Endothelial cell of umbilical vein (primary cell): Measurements from ENCODE around the gene LOXL1. TPM values are rescaled to one million over a fixed set of nuclear protein-coding genes. Genes with fewer than 3 reads are reported as not detected.

ENCODE experiments used
- BruUV-seq: library from RNA; stranded (reverse); fragments of 400-500 nt; replicated peaks from 2 replicates; lab custom pipeline; 2021; lab: Mats Ljungman, UMichigan
- CTCF ChIA-PET: fragments of 300-600, 350-600 bp; sonication (Branson Sonifier 250); formaldehyde crosslinking; loops from one replicate; lab custom pipeline; 2021; ENCODE audit warnings: antibody characterized with exemption, inconsistent platforms; lab: Charles Lee
- POLR2A ChIA-PET: fragments of 300-600, 350-600 bp; sonication (Branson Sonifier 250); formaldehyde crosslinking; loops from one replicate; lab custom pipeline; 2021; ENCODE audit warnings: antibody characterized with exemption, inconsistent platforms; lab: Charles Lee
- DNase-seq: peaks from one replicate; pipeline ENCODE4 v3.0.0-alpha.2; 2011; ENCODE audit warnings: low read depth, low spot score
- FAIRE-seq: peaks from 2 replicates; lab custom pipeline; 2011; peaks lifted over from hg19 to GRCh38; lab: Jason Lieb, UNC
- H2AFZ ChIP-seq: 2 replicates; pipeline ENCODE4 v1.6.0; 2012; ENCODE audit warnings: low read depth, low read length, control low read depth, inconsistent platforms
- H3K27ac ChIP-seq: 2 replicates; pipeline ENCODE4 v1.5.1; 2011; ENCODE audit warnings: low read depth, mild to moderate bottlenecking, control low read depth, low read length, moderate library complexity; ENCODE audit not compliant: insufficient read depth
- H3K27me3 ChIP-seq, 2 experiments: 2 replicates each; pipeline versions ENCODE4 v1.6.0 to v1.6.1; 2011; ENCODE audit warnings: low read length in 2 of 2, mixed read lengths in 1 of 2; ENCODE audit not compliant: control insufficient read depth in 2 of 2, insufficient read depth in 2 of 2
- H3K36me3 ChIP-seq, 2 experiments: 2 replicates in 1 of 2; 3 replicates in 1 of 2; pipeline ENCODE4 v1.5.1; 2011; ENCODE audit warnings: low read length in 2 of 2, mild to moderate bottlenecking in 1 of 2, moderate library complexity in 1 of 2; ENCODE audit not compliant: control insufficient read depth in 2 of 2, insufficient read depth in 2 of 2; ENCODE audit errors: extremely low read depth in 1 of 2
- H3K4me1 ChIP-seq: 3 replicates; pipeline ENCODE4 v1.5.1; 2011; ENCODE audit warnings: mild to moderate bottlenecking, low read length; ENCODE audit not compliant: control insufficient read depth, insufficient read depth; ENCODE audit errors: extremely low read depth
- H3K4me2 ChIP-seq: 2 replicates; pipeline ENCODE4 v1.6.1; 2011; ENCODE audit warnings: low read length, control low read depth, mixed read lengths; ENCODE audit not compliant: insufficient read depth
- H3K4me3 ChIP-seq, 3 experiments: fragments of 200-600 bp in 1 of 3; sonication (generic), shearing (Covaris generic) in 1 of 3; replicated peaks in 1 of 3; 2 replicates each; pipeline ENCODE4 v1.5.1; 2011 to 2016; ENCODE audit warnings: control low read depth in 3 of 3, low read length in 3 of 3, mild to moderate bottlenecking in 2 of 3, inconsistent platforms in 1 of 3, low read depth in 1 of 3, moderate library complexity in 1 of 3; ENCODE audit not compliant: insufficient read depth in 1 of 3
- H3K79me2 ChIP-seq: 2 replicates; pipeline ENCODE4 v1.6.0; 2012; ENCODE audit warnings: low read length, inconsistent platforms; ENCODE audit not compliant: control insufficient read depth, insufficient read depth
- H3K9ac ChIP-seq: replicated peaks from 2 replicates; pipeline ENCODE3; 2011; ENCODE audit warnings: low read length, control low read depth; ENCODE audit not compliant: insufficient read depth; ENCODE audit errors: extremely low read depth
- H3K9me1 ChIP-seq: replicated peaks from 3 replicates; pipeline ENCODE4 v1.6.0; 2011; ENCODE audit warnings: mild to moderate bottlenecking, low read length; ENCODE audit not compliant: control insufficient read depth, insufficient read depth; ENCODE audit errors: extremely low read depth
- H3K9me3 ChIP-seq: replicated peaks from 2 replicates; pipeline ENCODE4 v1.5.1; 2012; ENCODE audit warnings: low read length, inconsistent platforms; ENCODE audit not compliant: control insufficient read depth, insufficient read depth
- H4K20me1 ChIP-seq: replicated peaks from 2 replicates; pipeline ENCODE3; 2011; ENCODE audit warnings: mild to moderate bottlenecking, low read length; ENCODE audit not compliant: control insufficient read depth, insufficient read depth; ENCODE audit errors: extremely low read depth
- CTCF ChIP-seq, 2 donors: IDR thresholded peaks; 1 replicate in 1 of 2; 2 replicates in 1 of 2; pipeline ENCODE4 v1.5.1; 2011; ENCODE audit warnings: low read length in 2 of 2, mild to moderate bottlenecking in 2 of 2, moderate library complexity in 2 of 2, control low read depth in 1 of 2, inconsistent platforms in 1 of 2, low read depth in 1 of 2; ENCODE audit not compliant: insufficient read depth in 1 of 2; ENCODE audit errors: extremely low read depth in 1 of 2
- EZH2 ChIP-seq: IDR thresholded peaks from 2 replicates; pipeline ENCODE4 v1.6.1; 2012; ENCODE audit warnings: borderline replicate concordance, low read depth, mild to moderate bottlenecking, moderate library complexity, low read length, inconsistent platforms; ENCODE audit not compliant: severe bottlenecking
- FOS ChIP-seq: IDR thresholded peaks from 2 replicates; pipeline ENCODE4 v1.6.1; 2011; ENCODE audit warnings: mild to moderate bottlenecking, low read length, moderate library complexity, borderline replicate concordance; ENCODE audit not compliant: insufficient read depth
- GATA2 ChIP-seq: IDR thresholded peaks from 2 replicates; pipeline ENCODE4 v1.7.0; 2011; ENCODE audit warnings: low read depth, mild to moderate bottlenecking, moderate library complexity, mixed read lengths, low read length; ENCODE audit not compliant: insufficient read length, insufficient read depth
- JUN ChIP-seq: IDR thresholded peaks from 2 replicates; pipeline ENCODE4 v1.6.1; 2011; ENCODE audit warnings: borderline replicate concordance, low read depth; ENCODE audit not compliant: insufficient read length, insufficient read depth
- MAX ChIP-seq: IDR thresholded peaks from 2 replicates; pipeline ENCODE4 v1.6.1; 2011; ENCODE audit not compliant: insufficient read depth, insufficient read length
- MYC ChIP-seq: IDR thresholded peaks from one replicate; pipeline ENCODE4 v1.6.1; 2011; ENCODE audit warnings: mild to moderate bottlenecking, low read depth, low read length
- POLR2A ChIP-seq: IDR thresholded peaks from 2 replicates; pipeline ENCODE4 v1.6.1; 2012; ENCODE audit warnings: low read depth, mild to moderate bottlenecking, control low read depth, low read length
- POLR2AphosphoS5 ChIP-seq: IDR thresholded peaks from 2 replicates; pipeline ENCODE4 v1.6.1; 2012; ENCODE audit warnings: low read depth, mild to moderate bottlenecking, control low read depth, low read length, moderate library complexity; ENCODE audit not compliant: insufficient read depth
- dilution Hi-C: fragments of 300-500 bp; cut with MboI; formaldehyde crosslinking; loops from one replicate; pipeline ENCODE4 v1.15.0; 2019; ENCODE audit warnings: low sequenced_read_pairs; ENCODE audit not compliant: extremely low pct_ligation_motif_present
- intact Hi-C: fragments of 100-400 bp; cut with micrococcal nuclease; formaldehyde crosslinking; loops from one replicate; pipeline ENCODE4 v1.10.0; 2022
- polyA plus RNA-seq, 4 experiments: library from polyadenylated mRNA; depleted of rRNA in 3 of 4; stranded (reverse) in 3 of 4; unstranded in 1 of 4; fragments of >200 nt; gene quantifications; 2 replicates each; pipeline versions ENCODE4 v1.2.1 to v1.2.3, GENCODE V29; 2011 to 2012; ENCODE audit warnings: missing spikeins in 1 of 4
- total RNA-seq: library from RNA; stranded (reverse); gene quantifications from 2 replicates; pipeline ENCODE4 v1.2.3, GENCODE V29; 2021

LOXL1 gene
- total and polyA plus RNA-seq, 2 donors (not counting 3 experiments of a cell fraction or from before 2014, with no cell fraction given), result 5.2 to 14.4 TPM

GRCh38 chr15:73941871-73942635 is 15.8 kb downstream of the LOXL1 start:
- no peak overlapping the region for H3K4me2 ChIP-seq
- CTCF ChIA-PET, result interaction anchor here (1.3 kb wide), 1 partner anchor 9 kb away, joined by 6 read pairs; no protein-coding TSS in a partner anchor
- no peaks in the 10 kb centered on the region for H3K9me1 ChIP-seq
- no peaks in the 10 kb centered on the region for H3K4me1 ChIP-seq
- no peaks in the 10 kb centered on the region for H4K20me1 ChIP-seq
- DNase-seq (no peak), FAIRE-seq (no peak)
- H3K36me3 ChIP-seq, result no peaks in the 10 kb centered on the region
- H2AFZ ChIP-seq, result no peak overlapping the region
- no peak overlapping the region for H3K9ac ChIP-seq
- dilution Hi-C loops, result no loop called here
- no peak overlapping the region for H3K4me3 ChIP-seq
- H3K79me2 ChIP-seq, result no peaks in the 10 kb centered on the region
- no peak for TF ChIP-seq EZH2
- no peak for TF ChIP-seq FOS
- no peak for TF ChIP-seq CTCF (IDR thresholded peaks at IDR 0.05; ENCODE audit: extremely low read depth in 1 of 2, insufficient read depth in 1 of 2, low read depth in 1 of 2, low read length in 2 of 2)
- TF ChIP-seq MAX, result no peak
- TF ChIP-seq JUN, result no peak
- no peak for TF ChIP-seq MYC
- no peak for TF ChIP-seq POLR2A
- no peak for TF ChIP-seq GATA2
- no peak for TF ChIP-seq POLR2AphosphoS5
- no peak overlapping the region for H3K27ac ChIP-seq
- H3K9me3 ChIP-seq, result no peaks in the 10 kb centered on the region
- no TSS peak for BruUV-seq
- intact Hi-C loops, result no loop called here
- POLR2A ChIA-PET, result no interaction called here
- no peaks in the 10 kb centered on the region for H3K27me3 ChIP-seq
